GM12875 (cell line): Measurements from ENCODE around the gene CFAP100.

Experiments
- H3K4me3 ChIP-seq: one replicate; pipeline ENCODE4 v1.5.1; 2011; ENCODE audit warnings: low read depth, low read length, control low read depth
- CTCF ChIP-seq: IDR thresholded peaks from 2 replicates; pipeline ENCODE4 v1.5.1; 2011; ENCODE audit warnings: low read depth, mild to moderate bottlenecking, control low read depth, inconsistent platforms, low read length, moderate library complexity, borderline replicate concordance; ENCODE audit not compliant: insufficient read depth

The CFAP100 gene

GRCh38 chr3:126450744-126451143 lies 56.0 kb downstream of the CFAP100 start:
- TF ChIP-seq CTCF: no peak
- no peak overlapping the region for H3K4me3 ChIP-seq

DNA sequence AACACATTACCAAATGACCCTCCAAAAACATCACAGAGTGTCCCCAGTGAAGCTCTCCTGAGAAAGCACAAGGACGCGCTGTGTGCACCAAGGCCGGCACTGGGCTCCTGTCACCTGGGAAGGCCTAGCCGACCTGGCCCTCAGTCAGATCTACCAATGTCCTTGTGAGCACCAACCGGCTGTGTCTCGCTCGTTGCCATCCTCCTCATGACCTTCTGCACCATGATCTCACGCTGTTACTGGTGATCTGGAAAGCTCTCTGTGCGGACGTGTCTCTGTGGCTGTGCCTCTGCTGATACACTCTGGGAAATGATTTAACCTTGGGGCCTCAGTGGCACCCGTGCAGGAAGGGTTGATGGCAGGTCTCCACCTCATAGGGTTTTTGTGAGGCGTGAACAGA lies 56.8 kb downstream of the CFAP100 start:
- no peak overlapping the region for H3K4me3 ChIP-seq
- TF ChIP-seq CTCF: no peak

DNA sequence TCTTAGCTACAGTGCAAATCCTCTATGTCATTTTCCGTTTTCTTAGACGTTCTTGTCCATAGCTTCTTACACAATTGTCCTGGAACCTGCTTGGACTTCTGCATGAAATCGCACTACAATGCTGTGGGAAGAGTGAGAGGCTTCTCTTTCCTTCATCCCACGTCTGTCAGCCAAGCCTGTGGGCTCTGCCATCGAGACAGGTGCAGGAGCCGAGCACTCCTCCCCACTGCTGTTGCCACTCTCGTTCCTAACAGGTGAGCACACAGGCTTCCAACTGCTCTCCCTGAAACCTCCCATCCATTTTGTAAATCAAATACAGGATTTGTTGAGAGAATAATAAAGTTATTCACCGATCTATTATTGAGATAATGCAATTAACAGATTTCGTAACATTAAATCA lies 57.5 kb downstream of the CFAP100 start:
- H3K4me3 ChIP-seq: no peak overlapping the region
- no peak for TF ChIP-seq CTCF

DNA sequence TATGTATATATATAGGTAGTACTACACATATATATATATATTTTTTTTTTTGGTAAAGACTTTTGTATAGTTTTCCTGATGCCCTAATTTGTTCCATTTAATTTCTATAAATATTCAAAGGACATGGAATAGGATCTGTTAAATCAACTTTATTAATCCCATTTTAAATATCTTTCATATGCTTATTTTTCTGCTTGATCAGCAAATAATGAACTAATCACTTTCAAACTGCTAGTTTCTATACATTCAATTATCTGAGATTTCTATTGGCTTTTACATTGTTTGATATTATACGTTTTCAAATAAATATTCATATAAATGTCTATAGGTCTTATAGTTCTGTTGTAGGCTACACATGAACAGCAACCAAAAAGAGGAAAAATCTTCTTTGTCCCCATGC lies 59.3 kb downstream of the CFAP100 start:
- TF ChIP-seq CTCF: no peak
- no peak overlapping the region for H3K4me3 ChIP-seq

- no peak overlapping the region for H3K4me3 ChIP-seq
- TF ChIP-seq CTCF: no peak
Observed at GRCh38 chr3:126454437-126455198, 59.9 kb downstream of the CFAP100 start.

GRCh38 chr3:126456211-126456610 lies 61.5 kb downstream of the CFAP100 start:
- no peak for TF ChIP-seq CTCF
- H3K4me3 ChIP-seq: no peak overlapping the region

DNA sequence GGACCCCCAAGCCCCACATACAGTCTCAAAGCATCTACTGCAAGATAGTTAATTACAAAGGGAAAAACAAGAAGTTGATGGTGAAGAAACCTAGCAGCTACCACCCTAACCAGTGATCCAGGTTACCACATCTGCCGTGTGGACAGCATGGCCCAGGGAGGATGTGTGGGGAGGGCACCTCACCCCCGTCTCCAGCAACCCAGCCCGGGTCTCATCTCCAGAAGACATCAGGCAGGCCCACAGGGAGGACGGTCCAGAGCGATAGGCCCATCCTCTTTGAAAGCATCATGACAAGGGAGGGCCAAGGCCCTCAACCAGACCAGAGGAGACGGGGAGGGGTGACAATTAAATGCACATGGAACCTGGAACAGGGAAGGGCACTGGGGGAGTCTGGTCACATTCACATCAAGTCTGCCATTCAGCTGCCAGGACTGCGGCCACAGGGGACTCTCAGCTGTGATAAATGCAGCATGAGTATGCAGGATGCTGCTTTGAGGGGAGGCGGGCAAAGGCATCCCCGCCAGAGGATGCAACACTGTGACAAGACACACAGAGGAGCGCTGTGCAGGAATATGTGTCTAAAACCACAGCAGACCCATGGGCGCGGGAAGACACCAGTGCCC lies 62.2 kb downstream of the CFAP100 start:
- no peak for TF ChIP-seq CTCF
- no peak overlapping the region for H3K4me3 ChIP-seq
